Pancreas (tissue), 10 donors: ENCODE measurements around the gene LLGL2. TPM values are rescaled to one million over a fixed set of nuclear protein-coding genes. Genes with fewer than 3 reads are reported as not detected.

Experiments
- ATAC-seq, 4 donors: fragments of 200-7000 bp; cut with Tn5 transposase; one replicate each; pipeline versions ENCODE4 v1.8.0 to v1.9.1; 2020; ENCODE audit warnings: mild to moderate bottlenecking in 4 of 4, moderate library complexity in 4 of 4
- DNase-seq, 6 donors: peaks; one replicate each; pipeline ENCODE4 v3.0.0-alpha.2; 2020
- FAIRE-seq: peaks from 2 replicates; lab custom pipeline; 2012; peaks lifted over from hg19 to GRCh38; lab: Jason Lieb, UNC
- H3K27ac ChIP-seq, 4 donors: fragments of 200-600 bp; sonication (generic); 1 replicate in 3 of 4; 2 replicates in 1 of 4; pipeline versions ENCODE4 v1.5.0 to v1.8.0; 2020
- H3K27me3 ChIP-seq, 4 donors: fragments of 200-600 bp; one replicate each; pipeline ENCODE4 v1.8.0; 2021
- H3K36me3 ChIP-seq, 3 donors: fragments of 200-600 bp; sonication (generic) in 1 of 3; one replicate each; pipeline versions ENCODE4 v1.5.0 to v1.8.0; 2020 to 2021
- H3K4me1 ChIP-seq, 3 donors: fragments of 200-600 bp; one replicate each; pipeline ENCODE4 v1.8.0; 2021
- H3K4me3 ChIP-seq, 4 donors: fragments of 200-600 bp; sonication (generic) in 2 of 4; one replicate each; pipeline versions ENCODE4 v1.5.0 to v1.8.0; 2020 to 2021
- H3K9me3 ChIP-seq, 4 donors: fragments of 200-600 bp; one replicate each; pipeline ENCODE4 v1.8.0; 2021
- CTCF ChIP-seq, 4 donors: fragments of 200-600 bp; sonication (generic) in 3 of 4; IDR thresholded peaks; one replicate each; pipeline versions ENCODE4 v1.5.0 to v1.8.0; 2021; ENCODE audit warnings: antibody characterized with exemption in 4 of 4
- WGBS, 2 donors: extraction: QIAGEN DNeasy Blood & Tissue Kit; methylation state at CpG; one replicate each; pipeline ENCODE4 v1.1.7; 2013; 5-methylcytosine and 5-hydroxymethylcytosine counted together
- intact Hi-C, 3 donors: fragments of 100-400 bp; cut with DNase I; formaldehyde crosslinking; loops; one replicate each; pipeline versions ENCODE4 v1.11.1 to v1.14.2; 2022
- polyA plus RNA-seq, 2 donors: library from polyadenylated mRNA; stranded (reverse); fragments of 200-250 nt; gene quantifications; one replicate each; pipeline ENCODE4 v1.2.3, GENCODE V29; 2013
- total RNA-seq, 6 donors: library from RNA; stranded (reverse); fragmentation: NEBNext Ultra II Directional in 4 of 6; extraction: Animal tissue kit (Norgen Biotek cat#: 25700) in 4 of 6; gene quantifications; one replicate each; pipeline versions ENCODE4 v1.2.1 to v1.2.4, GENCODE V29; 2021 to 2023
- donor health status: healthy with polysubstance abuse.
- donor health status: DM: no; HTN: no; CAD: no; lungs with moderate emphysema.
- donor health status: DM: no; HTN: no; CAD: no.
- donor health status: control.
- donor health status: control.
- donor health status: Bipolar disorder and iron deficiency.
- donor health status: DM: yes; HTN: yes; CAD: no.
- donor health status: DM: no; HTN: no; CAD: no.
- donor health status: DM: no; HTN: no; CAD: no.
- donor health status: DM: yes; HTN: yes; CAD: no.

LLGL2 gene
- total and polyA plus RNA-seq, 8 donors = 87.8 to 296 (median 112) TPM

GRCh38 chr17:75496005-75496404 lies 29.5 kb upstream of the LLGL2 start:
- H3K4me3 ChIP-seq = no peak overlapping the region
- intact Hi-C loops = no loop called here
- H3K4me1 ChIP-seq = no peaks in the 10 kb centered on the region
- DNase-seq = no peak
- WGBS, 2 donors = 93% methylated on average over 11 of the region's 11 CpGs
- H3K9me3 ChIP-seq = no peaks in the 10 kb centered on the region
- ATAC-seq = no peak
- H3K27ac ChIP-seq = no peak overlapping the region
- no peak for TF ChIP-seq CTCF (IDR thresholded peaks at IDR 0.05)
- H3K36me3 ChIP-seq = peaks cover 0 to 12% (median 5%) of the 10 kb centered on the region in 3 donors
- FAIRE-seq = no peak
- no peaks in the 10 kb centered on the region for H3K27me3 ChIP-seq

- intact Hi-C loops = no loop called here
- Histone ChIP-seq H3K36me3 (peaks cover 0 to 7% (median 5%) of the 10 kb centered on the region in 3 donors), H3K27me3 (no peaks in the 10 kb centered on the region), H3K4me3 (no peak overlapping the region), H3K27ac (no peak overlapping the region), H3K4me1 (no peaks in the 10 kb centered on the region), H3K9me3 (no peaks in the 10 kb centered on the region)
- ATAC-seq (no peak), DNase-seq (peak in 1 of 6 donors; percentile 62), FAIRE-seq (no peak)
- WGBS, 2 donors = 81 to 82% methylated on average over 20 to 21 of the region's 21 CpGs
- no peak for TF ChIP-seq CTCF (IDR thresholded peaks at IDR 0.05)
Measured at GRCh38 chr17:75498039-75498725, 27.3 kb upstream of the LLGL2 start.

GRCh38 chr17:75498726-75499213 lies 26.7 kb upstream of the LLGL2 start:
- no peak for ATAC-seq
- Histone ChIP-seq H3K4me1 (no peaks in the 10 kb centered on the region), H3K9me3 (no peaks in the 10 kb centered on the region), H3K36me3 (peaks cover 0 to 4% (median 3%) of the 10 kb centered on the region in 3 donors), H3K4me3 (no peak overlapping the region), H3K27me3 (no peaks in the 10 kb centered on the region), H3K27ac (no peak overlapping the region)
- no peak for TF ChIP-seq CTCF (IDR thresholded peaks at IDR 0.05)
- 71 to 79% methylated on average over 16 of the region's 16 CpGs for WGBS, 2 donors
- intact Hi-C loops = no loop called here
- FAIRE-seq = no peak
- DNase-seq = peak in 1 of 6 donors; percentile 65

GRCh38 chr17:75499313-75500022 lies 26.0 kb upstream of the LLGL2 start:
- FAIRE-seq = no peak
- no peaks in the 10 kb centered on the region for H3K4me1 ChIP-seq
- no peak for DNase-seq
- no peak overlapping the region for H3K4me3 ChIP-seq
- ATAC-seq = no peak
- TF ChIP-seq CTCF (IDR thresholded peaks at IDR 0.05) = no peak
- intact Hi-C loops = no loop called here
- peaks cover 0 to 4% (median 0%) of the 10 kb centered on the region in 3 donors for H3K36me3 ChIP-seq
- no peaks in the 10 kb centered on the region for H3K9me3 ChIP-seq
- WGBS, 2 donors = 64 to 71% methylated on average over 16 of the region's 16 CpGs
- no peaks in the 10 kb centered on the region for H3K27me3 ChIP-seq
- no peak overlapping the region for H3K27ac ChIP-seq
